Activated CD4-positive, CD25-positive, alpha-beta regulatory T cell treated with anti-CD3 and anti-CD28 coated beads, Interleukin-2, amount 50 U/mL, for 72 hours (primary cell): ENCODE results near the gene FHL1.
A peak's percentile ranks its signal among the peaks of the same experiment; 100 is the strongest.
"Not testable (repeated sequence)": the region's sequence is repeated elsewhere in the genome, so short reads cannot be mapped to it uniquely, and the experiment has no call there.

Experiments
- DNase-seq: peaks from one replicate; pipeline ENCODE4 v3.0.0; 2021

The FHL1 gene

DNA sequence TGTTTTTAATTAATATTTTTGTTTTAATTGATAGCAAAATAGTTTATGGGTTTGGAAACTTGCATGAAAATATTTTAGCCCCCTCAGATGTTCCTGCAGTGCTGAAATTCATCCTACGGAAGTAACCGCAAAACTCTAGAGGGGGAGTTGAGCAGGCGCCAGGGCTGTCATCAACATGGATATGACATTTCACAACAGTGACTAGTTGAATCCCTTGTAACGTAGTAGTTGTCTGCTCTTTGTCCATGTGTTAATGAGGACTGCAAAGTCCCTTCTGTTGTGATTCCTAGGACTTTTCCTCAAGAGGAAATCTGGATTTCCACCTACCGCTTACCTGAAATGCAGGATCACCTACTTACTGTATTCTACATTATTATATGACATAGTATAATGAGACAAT lies 63.5 kb downstream of the FHL1 start:
- no peak for DNase-seq

- no peak for DNase-seq
Observed at GRCh38 chrX:136211766-136212556, 64.6 kb downstream of the FHL1 start.

GRCh38 chrX:136212557-136213111 lies 65.3 kb downstream of the FHL1 start:
- no peak for DNase-seq

GRCh38 chrX:136214551-136214950 lies 67.2 kb downstream of the FHL1 start:
- DNase-seq = no peak

DNA sequence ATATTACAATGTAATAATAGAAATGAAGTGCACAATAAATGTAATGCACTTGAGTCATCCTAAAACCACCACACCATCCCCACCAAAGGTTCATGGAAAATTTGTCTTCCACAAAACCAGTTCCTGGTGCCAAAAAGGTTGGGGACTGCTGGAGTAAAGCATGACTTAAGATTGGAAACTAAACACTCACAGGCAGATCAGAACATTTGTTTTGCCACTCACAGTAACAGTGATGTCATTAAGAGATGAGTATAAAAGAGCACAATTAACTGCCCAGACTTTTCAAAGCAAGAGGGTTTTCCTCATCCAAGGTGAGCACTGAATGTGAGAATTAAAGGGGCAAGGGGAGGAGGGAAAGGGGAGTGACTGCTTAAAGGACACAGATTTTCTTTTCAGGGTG lies 68.2 kb downstream of the FHL1 start:
- no peak for DNase-seq

GRCh38 chrX:136219893-136220292 lies 72.6 kb downstream of the FHL1 start:
- no peak for DNase-seq

DNA sequence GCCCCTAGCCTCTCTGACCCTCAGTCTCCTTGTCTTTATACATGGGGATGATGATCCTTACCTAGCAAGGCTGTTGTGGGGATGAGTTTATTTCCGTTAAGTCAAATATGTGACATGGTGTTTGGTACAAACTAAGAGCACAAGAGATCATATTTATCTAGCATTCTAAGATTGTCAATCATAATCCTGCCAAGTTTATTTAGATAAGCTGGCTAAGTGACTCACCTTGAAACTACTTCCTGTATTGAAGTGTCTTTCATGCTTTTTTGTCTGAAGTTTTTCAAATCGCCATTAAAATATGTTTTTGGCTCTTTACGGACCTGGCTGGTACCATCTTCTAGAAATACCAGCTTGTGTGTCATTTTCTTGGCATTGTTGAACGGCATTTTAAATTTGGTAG lies 73.2 kb downstream of the FHL1 start:
- DNase-seq = no peak

DNA sequence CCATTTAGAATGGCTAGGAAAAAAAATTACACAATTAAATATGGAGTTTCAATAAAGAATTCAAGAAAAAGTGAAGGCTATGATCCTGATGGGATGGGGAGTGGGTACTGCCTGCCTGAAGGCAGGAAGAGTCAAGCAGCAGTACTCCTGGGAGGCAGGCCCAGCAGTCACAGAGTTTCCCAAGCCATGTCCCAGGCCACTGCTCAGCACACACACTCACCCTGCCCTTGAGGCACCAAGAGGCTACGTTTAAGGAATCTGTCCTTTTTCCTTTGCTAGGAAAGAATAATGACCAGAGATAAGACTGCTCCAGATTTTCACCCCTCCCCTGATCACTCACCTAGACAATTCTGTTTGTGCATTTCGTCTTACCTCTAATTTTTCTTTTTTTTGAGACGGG lies 73.6 kb downstream of the FHL1 start:
- no peak for DNase-seq

- DNase-seq = no peak
Observed at GRCh38 chrX:136221851-136222513, 74.6 kb downstream of the FHL1 start.

DNA sequence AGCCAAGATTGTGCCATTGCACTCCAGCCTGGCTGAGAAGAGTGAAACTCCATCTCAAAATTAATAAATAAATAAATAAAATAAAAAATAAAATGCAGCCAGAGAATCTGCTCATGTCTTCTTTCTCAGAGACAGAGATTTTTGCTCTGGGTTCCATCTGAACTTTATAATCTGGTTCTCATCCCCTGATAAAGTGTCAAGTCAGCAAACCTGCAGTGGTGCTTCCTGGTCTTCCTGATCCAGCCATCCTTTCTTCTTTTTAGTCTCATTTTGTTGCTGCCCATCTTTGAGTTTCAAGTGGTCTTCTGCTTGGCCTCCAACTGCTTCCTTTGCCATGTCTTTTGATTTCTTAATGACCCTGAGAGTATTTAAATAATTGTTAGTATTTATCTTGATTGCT lies 79.7 kb downstream of the FHL1 start:
- no peak for DNase-seq

- DNase-seq = no peak
Observed at GRCh38 chrX:136227948-136228838, 80.9 kb downstream of the FHL1 start.

- no peak for DNase-seq
Observed at GRCh38 chrX:136228839-136229207, 81.5 kb downstream of the FHL1 start.

DNA sequence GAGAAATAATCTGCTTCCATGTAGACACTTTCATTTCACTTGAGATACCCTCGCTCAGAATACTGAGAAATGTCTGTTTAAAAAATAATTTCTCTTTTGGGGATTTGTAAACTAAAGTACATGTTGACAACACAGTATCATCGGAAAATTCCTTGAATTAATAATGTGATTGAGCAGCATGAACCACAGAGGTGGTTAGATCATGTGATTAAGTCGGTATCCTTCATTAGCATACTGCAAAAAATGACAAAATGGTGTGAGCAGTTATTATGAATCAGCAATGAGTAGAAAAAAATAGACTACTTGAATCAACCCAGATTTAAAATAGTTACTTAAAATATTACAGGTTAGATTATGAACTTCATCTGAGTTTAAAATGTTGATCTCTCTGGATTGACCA lies 89.7 kb downstream of the FHL1 start:
- DNase-seq = no peak

- DNase-seq = not testable (repeated sequence)
Observed at GRCh38 chrX:136237849-136238248, 90.5 kb downstream of the FHL1 start.

DNA sequence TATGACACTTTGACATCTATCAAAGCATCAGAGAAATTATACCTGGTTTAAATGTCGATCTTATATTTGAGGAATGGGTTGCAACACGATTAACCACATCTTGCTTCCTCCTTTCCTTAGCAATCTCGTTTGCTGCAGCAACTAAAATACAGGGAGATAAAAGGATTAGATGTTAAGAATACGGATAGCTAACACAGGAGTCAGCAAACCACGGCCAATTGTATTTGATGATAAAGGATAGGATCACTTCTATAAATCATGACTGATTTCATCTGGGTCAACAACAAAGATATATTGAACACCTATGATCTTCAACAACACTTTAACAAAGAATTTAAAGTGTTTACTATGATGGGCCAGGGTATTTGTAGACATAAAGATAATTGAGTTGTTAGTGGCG lies 98.9 kb downstream of the FHL1 start:
- no peak for DNase-seq

- peak; percentile 41 for DNase-seq
Observed at GRCh38 chrX:136250191-136251040, 103.1 kb downstream of the FHL1 start.

- DNase-seq = peak; percentile 71
Observed at GRCh38 chrX:136251041-136251991, 104.0 kb downstream of the FHL1 start, which contains the start of gene MAP7D3. TSS of gene MAP7D3 (minus strand) at chrX:136251400. CDS start at chrX:136251358, 42 bp downstream.

GRCh38 chrX:136255541-136255940 lies 108.2 kb downstream of the FHL1 start:
- DNase-seq = no peak

DNA sequence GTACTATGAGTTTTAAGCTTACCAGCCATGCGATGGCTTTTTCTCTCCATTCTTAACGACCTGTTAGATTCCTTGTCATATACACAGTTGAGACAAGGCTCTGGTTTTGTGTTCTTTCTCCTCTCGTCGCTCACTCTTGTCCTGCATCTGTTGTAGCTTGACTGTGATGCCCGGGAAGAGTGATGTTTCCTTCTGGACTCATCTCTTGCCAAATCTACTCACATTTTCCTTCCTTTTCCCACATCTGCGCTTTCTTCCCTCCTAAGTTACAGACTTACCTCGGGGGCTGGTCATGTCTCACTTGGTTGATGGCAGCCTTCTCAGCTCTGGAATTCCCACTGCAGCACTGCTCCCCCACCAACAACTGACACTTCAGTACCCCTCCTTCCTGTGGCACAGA lies 108.7 kb downstream of the FHL1 start:
- no peak for DNase-seq

DNA sequence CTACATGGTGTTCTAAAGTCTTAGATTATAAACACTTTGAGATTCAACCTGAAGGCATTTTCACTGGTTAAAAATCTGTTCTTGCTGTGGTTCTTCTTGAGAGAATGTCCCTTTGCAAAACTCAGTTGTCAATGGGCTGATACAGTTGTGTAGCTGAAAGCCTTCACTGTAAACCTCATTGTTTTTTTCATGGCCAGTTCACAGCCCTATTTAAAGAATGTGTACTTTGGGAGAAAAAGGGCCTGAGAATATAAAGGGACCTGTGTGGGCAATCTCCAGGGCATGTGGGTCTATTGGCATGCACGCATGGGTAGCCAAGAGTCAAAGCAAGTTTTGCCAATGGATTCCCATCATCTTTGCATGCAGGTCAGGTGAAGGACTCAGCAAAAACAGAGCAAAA lies 111.6 kb downstream of the FHL1 start:
- no peak for DNase-seq

- no peak for DNase-seq
Observed at GRCh38 chrX:136259543-136259942, 112.2 kb downstream of the FHL1 start.
